Mucosa of gallbladder (tissue), 1 donor: ENCODE results near the gene CX3CL1. TPM values are rescaled to one million over a fixed set of nuclear protein-coding genes. Genes with fewer than 3 reads are reported as not detected.
"Not testable (repeated sequence)": the region's sequence is repeated elsewhere in the genome, so short reads cannot be mapped to it uniquely, and the experiment has no call there.

Source experiments
- DNase-seq: peaks from one replicate; pipeline ENCODE4 v3.0.0-alpha.2; 2020; ENCODE audit warnings: low spot score
- total RNA-seq: library from RNA; stranded (reverse); gene quantifications from one replicate; pipeline ENCODE4 v1.2.1, GENCODE V29; 2021
- donor health status: DM: no; HTN: no; CAD: no.

CX3CL1 gene
- 19.7 TPM for total RNA-seq

- peak; percentile 77 for DNase-seq
Measured at GRCh38 chr16:57372372-57373116, at the start of gene CX3CL1. TSS of gene CX3CL1 (plus strand) at chr16:57372490. CDS start at chr16:57372569, 79 bp downstream.

- no peak for DNase-seq
Measured at GRCh38 chr16:57324749-57325148, 47.5 kb upstream of the CX3CL1 start.

DNA sequence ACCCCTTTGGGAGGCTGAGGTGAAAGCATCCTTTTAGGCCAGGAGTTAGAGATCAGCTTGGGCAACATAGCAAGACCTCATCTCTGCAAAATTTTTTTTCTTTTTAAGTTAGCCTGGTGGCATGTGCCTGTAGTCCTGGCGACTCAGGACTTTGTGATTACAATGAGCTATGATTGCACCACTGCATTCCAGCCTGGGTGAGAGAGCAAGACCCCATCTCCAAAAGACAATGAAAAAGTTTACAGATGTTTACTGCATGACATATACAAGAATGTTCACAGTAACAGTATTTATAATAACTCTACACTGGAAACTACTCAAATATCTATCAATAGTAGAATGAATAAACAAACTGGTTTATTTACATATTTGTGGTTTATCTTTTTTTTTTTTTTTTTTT, 46.8 kb upstream of the CX3CL1 start:
- no peak for DNase-seq

GRCh38 chr16:57329718-57330327, 42.5 kb upstream of the CX3CL1 start:
- DNase-seq, result no peak

- DNase-seq, result no peak
Measured at GRCh38 chr16:57331355-57331754, 40.9 kb upstream of the CX3CL1 start.

- no peak for DNase-seq
Measured at GRCh38 chr16:57333402-57333801, 38.9 kb upstream of the CX3CL1 start.

DNA sequence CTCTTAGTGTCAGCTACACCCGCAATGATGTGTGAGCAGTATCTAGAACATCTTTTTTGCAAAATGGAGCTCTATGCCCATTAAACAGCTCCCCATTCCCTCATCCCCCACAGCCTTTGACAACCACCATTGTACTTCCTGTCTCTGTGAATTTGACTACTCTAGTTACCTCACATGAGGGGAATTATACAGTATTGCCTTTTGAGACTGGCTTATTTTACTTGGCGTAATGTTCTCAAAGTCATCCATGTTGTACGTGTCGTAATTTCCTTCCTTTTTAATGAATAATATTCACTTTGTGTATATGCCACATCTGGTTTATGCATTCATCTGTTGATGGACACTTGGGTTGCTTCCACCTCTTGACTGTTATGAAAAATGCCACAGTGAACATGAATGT, 36.9 kb upstream of the CX3CL1 start:
- no peak for DNase-seq

DNA sequence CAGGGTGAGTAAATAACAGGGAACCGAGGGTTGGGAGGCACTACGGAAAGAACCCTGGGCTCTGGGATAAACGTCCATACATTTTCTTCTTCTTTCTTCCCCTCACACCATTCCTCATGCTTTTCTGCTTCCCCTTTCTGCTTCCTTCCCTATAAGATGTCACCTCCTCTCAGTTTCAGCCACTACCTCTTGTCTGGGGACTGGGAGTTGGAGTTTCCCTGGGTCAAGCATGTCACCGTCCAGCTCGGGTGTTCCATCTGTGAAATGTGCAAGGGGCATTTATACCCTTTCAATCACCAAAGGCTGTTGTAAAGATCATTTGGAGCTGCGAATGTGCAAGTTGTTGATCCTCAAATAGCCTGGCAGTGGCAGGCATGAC, 31.2 kb upstream of the CX3CL1 start:
- DNase-seq, result no peak

DNA sequence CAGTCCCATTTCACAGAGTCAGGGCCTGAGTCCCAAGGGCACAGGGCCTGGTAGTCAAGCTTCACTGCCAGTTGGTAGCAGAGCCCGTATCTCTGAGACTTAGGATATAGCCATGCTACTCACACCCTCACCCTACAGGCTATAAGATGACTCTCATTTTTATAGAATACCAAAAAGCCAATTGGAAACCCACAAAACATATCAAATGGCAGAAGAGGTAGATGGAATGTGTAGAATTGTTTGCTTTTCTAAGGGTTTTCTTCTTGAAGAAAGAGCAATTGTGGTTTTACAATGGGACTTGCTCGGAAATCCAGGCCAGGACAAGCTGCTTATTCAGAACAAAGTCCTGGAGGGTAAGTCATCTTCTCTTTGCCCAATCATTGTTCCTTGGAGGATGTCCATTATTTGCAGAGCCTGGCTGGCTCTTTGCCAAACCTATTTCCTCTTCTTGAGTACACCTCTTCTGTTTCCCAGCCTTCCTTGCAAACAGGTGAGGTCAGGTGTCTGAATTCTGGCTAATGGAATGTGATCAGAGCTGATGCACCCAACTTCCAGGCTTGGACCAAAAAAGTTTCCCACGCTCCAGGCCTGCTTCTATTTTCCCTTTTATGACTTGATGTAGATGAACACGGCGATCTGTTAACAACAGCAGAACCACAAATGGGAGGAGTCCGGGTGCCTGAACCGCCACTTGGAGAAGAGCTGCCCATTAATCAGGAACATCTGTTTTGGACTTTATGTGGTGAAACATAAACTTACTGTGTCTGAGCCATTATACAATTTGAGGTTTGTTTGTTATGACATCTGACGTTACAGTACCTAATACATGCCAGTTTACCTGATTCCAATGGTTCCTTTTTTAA, 30.6 kb upstream of the CX3CL1 start:
- peak; percentile 84 for DNase-seq

- DNase-seq, result not testable (repeated sequence)
Measured at GRCh38 chr16:57342606-57343005, 29.7 kb upstream of the CX3CL1 start.

- DNase-seq, result no peak
Measured at GRCh38 chr16:57343221-57343620, 29.1 kb upstream of the CX3CL1 start.

DNA sequence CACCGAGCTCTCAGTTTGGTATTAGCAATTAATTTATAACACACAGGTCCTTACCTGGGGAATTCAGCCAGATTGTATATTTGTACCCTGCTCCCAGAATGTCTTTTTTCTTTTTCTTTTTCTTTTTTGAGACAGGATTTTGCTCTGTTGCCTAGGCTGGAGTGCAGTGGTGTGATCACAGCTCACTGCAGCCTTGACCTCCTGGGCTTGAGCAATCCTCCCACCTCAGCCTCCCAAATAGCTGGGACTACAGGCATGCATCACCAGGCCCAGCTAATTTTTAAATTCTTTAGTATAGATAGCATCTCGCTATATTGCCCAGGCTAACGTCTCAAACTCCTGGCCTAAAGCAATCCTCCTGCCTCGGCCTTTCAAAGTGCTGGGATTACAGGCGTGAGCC, 28.2 kb upstream of the CX3CL1 start:
- DNase-seq, result not testable (repeated sequence)

GRCh38 chr16:57345021-57345420, 27.3 kb upstream of the CX3CL1 start:
- no peak for DNase-seq

DNA sequence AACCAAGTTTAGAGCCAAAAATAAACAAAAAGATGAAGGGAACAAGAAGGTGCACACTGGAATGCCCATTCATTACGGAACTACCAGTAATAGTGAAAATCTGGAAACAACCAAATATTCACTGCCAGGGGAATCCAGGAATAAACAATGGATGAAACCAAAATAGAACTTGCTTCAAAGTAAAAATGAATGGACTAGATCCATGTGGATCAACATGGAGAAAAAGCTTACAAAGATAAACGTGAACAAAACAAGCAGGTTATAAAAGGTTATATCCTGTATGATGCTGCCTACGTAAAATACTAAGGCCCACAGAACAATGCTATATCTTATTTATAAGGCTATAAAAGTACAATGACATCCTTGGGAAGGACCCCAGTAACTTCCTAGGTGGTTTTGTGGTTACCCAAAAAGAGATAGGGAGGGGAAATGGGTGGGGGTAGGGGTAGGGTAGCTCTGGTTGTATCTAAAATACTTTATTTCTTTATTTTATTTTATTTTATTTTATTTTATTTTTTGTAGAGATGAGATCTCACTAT, 26.6 kb upstream of the CX3CL1 start:
- DNase-seq, result no peak

DNA sequence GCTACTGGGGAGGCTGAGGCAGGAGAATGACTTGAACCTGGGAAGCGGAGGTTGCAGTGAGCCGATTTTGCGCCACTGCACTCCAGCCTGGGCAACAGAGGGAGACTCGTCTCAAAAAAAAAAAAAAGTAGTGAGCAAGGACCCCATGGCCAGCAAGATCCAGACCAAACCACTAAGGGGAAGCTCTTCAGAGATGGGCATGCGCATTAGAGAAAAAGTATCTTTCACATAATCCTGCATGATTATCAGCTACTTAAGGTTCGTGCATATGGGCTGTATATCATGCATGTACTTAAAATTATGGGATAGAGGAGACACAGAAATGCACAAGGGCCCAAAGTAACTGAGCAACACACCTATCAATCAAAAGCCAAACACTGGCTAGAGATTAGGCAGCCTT, 24.4 kb upstream of the CX3CL1 start:
- no peak for DNase-seq

GRCh38 chr16:57348327-57348726, 24.0 kb upstream of the CX3CL1 start:
- no peak for DNase-seq

GRCh38 chr16:57349212-57350031, 22.9 kb upstream of the CX3CL1 start:
- no peak for DNase-seq

GRCh38 chr16:57352636-57353047, 19.6 kb upstream of the CX3CL1 start:
- no peak for DNase-seq

GRCh38 chr16:57354311-57354710, 18.0 kb upstream of the CX3CL1 start:
- DNase-seq, result no peak

DNA sequence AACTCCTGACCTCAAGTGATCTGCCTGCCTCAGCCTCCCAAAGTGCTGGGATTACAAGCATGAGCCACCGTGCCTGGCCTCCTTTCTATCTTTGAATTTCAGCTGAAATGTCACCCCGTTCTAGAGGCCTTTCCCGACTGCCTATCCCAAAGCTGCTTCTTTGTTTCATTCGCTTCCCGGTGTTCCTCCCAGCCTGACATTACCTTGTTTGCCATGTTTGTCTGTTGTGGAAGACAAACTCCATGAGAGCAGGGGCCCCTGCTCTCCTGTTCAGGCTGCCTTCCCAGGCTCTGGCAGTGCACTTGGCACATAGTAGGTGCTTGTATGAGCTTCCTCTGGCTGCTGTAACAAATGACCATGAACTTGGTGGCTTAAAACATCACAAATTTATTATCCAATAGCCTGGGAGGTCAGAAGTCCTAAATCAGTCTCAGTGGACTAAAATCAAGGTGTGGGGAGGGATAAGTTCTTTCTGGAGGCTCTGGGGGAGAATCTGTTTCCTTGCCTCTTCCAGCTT, 16.3 kb upstream of the CX3CL1 start:
- DNase-seq, result no peak

- no peak for DNase-seq
Measured at GRCh38 chr16:57356547-57356946, 15.7 kb upstream of the CX3CL1 start.
